Measurements from ENCODE around the gene GSTP1.
A peak's percentile ranks its signal among the peaks of the same experiment; 100 is the strongest.
"Not testable (repeated sequence)": the region's sequence is repeated elsewhere in the genome, so short reads cannot be mapped to it uniquely, and the experiment has no call there.

GSTP1 gene

GRCh38 chr11:67597458-67597857 is 13.8 kb downstream of the GSTP1 start:
- not testable (repeated sequence) for DNase-seq (ENCODE audit: low read depth in 3 of 3)

- not testable (repeated sequence) for DNase-seq (ENCODE audit: low read depth in 3 of 3)
These were observed 14.4 kb downstream of the GSTP1 start for GRCh38 chr11:67597963-67598362.

GRCh38 chr11:67599149-67599548 is 15.5 kb downstream of the GSTP1 start:
- DNase-seq (ENCODE audit: low read depth in 3 of 3) = no peak

- no peak for DNase-seq (ENCODE audit: low read depth in 3 of 3)
These were observed 16.9 kb downstream of the GSTP1 start for GRCh38 chr11:67600324-67601029.

- no peak for DNase-seq (ENCODE audit: low read depth in 3 of 3)
These were observed 17.5 kb downstream of the GSTP1 start for GRCh38 chr11:67601098-67601497.

GRCh38 chr11:67604119-67604518 is 20.5 kb downstream of the GSTP1 start:
- DNase-seq (ENCODE audit: low read depth in 3 of 3) = not testable (repeated sequence)

- DNase-seq (ENCODE audit: low read depth in 3 of 3) = no peak
These were observed 21.2 kb downstream of the GSTP1 start for GRCh38 chr11:67604815-67605214.

GRCh38 chr11:67605231-67606011 is 21.8 kb downstream of the GSTP1 start:
- no peak for DNase-seq (ENCODE audit: low read depth in 3 of 3)

GRCh38 chr11:67606093-67606491 is 22.5 kb downstream of the GSTP1 start:
- DNase-seq (ENCODE audit: low read depth in 3 of 3) = no peak

GRCh38 chr11:67606492-67607295 is 23.1 kb downstream of the GSTP1 start, which contains the start of gene NDUFV1:
TSS of gene NDUFV1 (plus strand) at chr11:67606936. CDS start at chr11:67607005, 69 bp downstream.
- DNase-seq (ENCODE audit: low read depth in 3 of 3) = peak; percentile 91 to 96 (median 93)

- DNase-seq (ENCODE audit: low read depth in 3 of 3) = no peak
These were observed 23.9 kb downstream of the GSTP1 start for GRCh38 chr11:67607507-67607906.

- DNase-seq (ENCODE audit: low read depth in 3 of 3) = no peak
These were observed 24.9 kb downstream of the GSTP1 start for GRCh38 chr11:67608486-67608885.

GRCh38 chr11:67609316-67609715 is 25.7 kb downstream of the GSTP1 start:
- DNase-seq (ENCODE audit: low read depth in 3 of 3) = no peak

GRCh38 chr11:67610302-67610868 is 26.8 kb downstream of the GSTP1 start:
- DNase-seq (ENCODE audit: low read depth in 3 of 3) = no peak

GRCh38 chr11:67611165-67611564 is 27.6 kb downstream of the GSTP1 start:
- no peak for DNase-seq (ENCODE audit: low read depth in 3 of 3)

- no peak for DNase-seq (ENCODE audit: low read depth in 3 of 3)
These were observed 28.3 kb downstream of the GSTP1 start for GRCh38 chr11:67611704-67612587.

- no peak for DNase-seq (ENCODE audit: low read depth in 3 of 3)
These were observed 29.1 kb downstream of the GSTP1 start for GRCh38 chr11:67612751-67613150.

GRCh38 chr11:67613313-67613959 is 29.8 kb downstream of the GSTP1 start:
- DNase-seq (ENCODE audit: low read depth in 3 of 3) = no peak

- DNase-seq (ENCODE audit: low read depth in 3 of 3) = peak; percentile 67 to 71 (median 70)
These were observed 30.5 kb downstream of the GSTP1 start for GRCh38 chr11:67613960-67614715.

Measured in stimulated activated CD4-positive, alpha-beta T cell treated with anti-CD3 and anti-CD28 coated beads, TNF-alpha, amount 100 ng/mL, for 4 hours (primary cell).